ENCODE results near the gene NTRK1.

GRCh38 chr1:156921053-156921529 is 60.4 kb downstream of the NTRK1 start:
- TF ChIP-seq CTCF (tag by site-specific recombination; IDR thresholded peaks at IDR 0.05) (no peak), ZNF311 (tag by site-specific recombination; IDR thresholded peaks at IDR 0.05; ENCODE audit: borderline replicate concordance) (no peak), WT1 (tag by site-specific recombination; IDR thresholded peaks at IDR 0.05) (no peak), ZNF274 (IDR thresholded peaks at IDR 0.05; ENCODE audit: low read length) (no peak), ZNF274 (tag by site-specific recombination; IDR thresholded peaks at IDR 0.05; ENCODE audit: borderline replicate concordance) (no peak), ZNF280C (tag by site-specific recombination; IDR thresholded peaks at IDR 0.05) (no peak), ZFP41 (tag by site-specific recombination; IDR thresholded peaks at IDR 0.05; ENCODE audit: borderline replicate concordance) (no peak), ZNF362 (tag by site-specific recombination; IDR thresholded peaks at IDR 0.05) (no peak), ZNF530 (tag by site-specific recombination; IDR thresholded peaks at IDR 0.05; ENCODE audit: low read depth) (no peak), SCRT2 (tag by site-specific recombination; IDR thresholded peaks at IDR 0.05) (no peak), ZNF423 (tag by site-specific recombination; IDR thresholded peaks at IDR 0.05) (no peak), ZNF19 (tag by site-specific recombination; IDR thresholded peaks at IDR 0.05; ENCODE audit: low read depth) (no peak)

Data from HEK293 (cell line).